H7 (cell line): ENCODE results near the gene ATP7B. TPM values are rescaled to one million over a fixed set of nuclear protein-coding genes. Genes with fewer than 3 reads are reported as not detected.

Experiments
- DNase-seq: peaks from one replicate; pipeline ENCODE4 v3.0.0; 2012
- H3K27me3 ChIP-seq: 2 replicates; pipeline ENCODE4 v1.6.0; 2011; ENCODE audit warnings: mild to moderate bottlenecking, low read length; ENCODE audit not compliant: control insufficient read depth, insufficient read depth
- H3K36me3 ChIP-seq: replicated peaks from 2 replicates; pipeline ENCODE4 v1.5.1; 2011; ENCODE audit warnings: low read length; ENCODE audit not compliant: control insufficient read depth, insufficient read depth
- H3K4me3 ChIP-seq: 2 replicates; pipeline ENCODE4 v1.5.1; 2011; ENCODE audit warnings: low read depth, mild to moderate bottlenecking, control low read depth, low read length, moderate library complexity; ENCODE audit not compliant: insufficient read depth
- total RNA-seq: library from RNA; depleted of rRNA; stranded (reverse); fragments of >200 nt; shearing (Covaris generic); gene quantifications from 2 replicates; pipeline ENCODE4 v1.2.3, GENCODE V29; 2014; rRNA removed

The ATP7B gene
- total RNA-seq, 1 experiment from 2014 or later, result 2.4 TPM

DNA sequence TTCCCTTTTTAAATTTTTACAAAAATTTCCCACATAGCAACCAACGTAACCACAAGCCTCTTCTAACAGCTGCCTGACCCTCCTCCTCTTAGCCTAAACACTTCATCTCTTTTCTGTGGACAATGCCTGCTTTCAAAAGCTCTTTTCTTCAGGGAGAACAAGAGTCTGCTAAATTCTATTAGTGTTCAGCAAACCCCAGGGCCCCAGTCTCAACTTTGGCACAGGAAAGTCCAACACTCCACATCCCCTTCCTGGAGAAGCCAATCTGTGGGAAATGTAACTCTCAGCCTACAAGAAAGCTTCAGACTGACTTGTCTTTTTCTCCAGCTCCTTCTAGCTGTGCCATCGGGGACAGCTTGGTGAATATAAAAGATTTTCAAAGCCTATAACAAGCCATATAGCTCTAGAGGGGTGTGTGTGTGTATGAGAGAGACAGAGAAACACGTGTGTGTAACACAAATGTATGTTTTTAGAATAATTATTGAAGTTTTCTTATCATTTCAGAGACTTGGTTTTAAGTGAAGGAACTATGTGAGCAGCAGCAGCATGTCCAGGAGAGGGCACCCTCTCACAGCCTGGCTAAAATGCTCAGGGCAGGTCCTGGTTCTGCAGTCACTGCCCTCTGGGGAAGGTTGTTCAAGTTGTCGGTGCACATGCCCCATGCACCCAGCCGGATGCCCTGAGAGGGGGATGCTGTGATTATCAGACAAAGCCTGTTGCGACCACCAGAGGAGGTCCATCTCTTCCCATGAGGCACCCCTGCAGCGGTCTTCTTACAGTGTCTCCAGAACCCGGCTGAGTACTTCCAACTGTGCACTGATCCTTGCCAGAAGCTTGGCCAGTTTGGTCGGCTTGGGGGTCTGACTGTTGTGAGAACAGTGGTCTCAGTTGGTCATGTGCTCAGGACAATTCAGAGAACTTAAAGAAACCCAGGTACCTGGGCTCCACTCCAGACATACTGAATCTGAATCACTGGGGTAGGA lies 115.1 kb downstream of the ATP7B start:
- Histone ChIP-seq H3K36me3 (no peaks in the 10 kb centered on the region), H3K27me3 (no peaks in the 10 kb centered on the region; the same call in 1 of the 2 replicates), H3K4me3 (no peak overlapping the region)
- peak; percentile 79 for DNase-seq

DNA sequence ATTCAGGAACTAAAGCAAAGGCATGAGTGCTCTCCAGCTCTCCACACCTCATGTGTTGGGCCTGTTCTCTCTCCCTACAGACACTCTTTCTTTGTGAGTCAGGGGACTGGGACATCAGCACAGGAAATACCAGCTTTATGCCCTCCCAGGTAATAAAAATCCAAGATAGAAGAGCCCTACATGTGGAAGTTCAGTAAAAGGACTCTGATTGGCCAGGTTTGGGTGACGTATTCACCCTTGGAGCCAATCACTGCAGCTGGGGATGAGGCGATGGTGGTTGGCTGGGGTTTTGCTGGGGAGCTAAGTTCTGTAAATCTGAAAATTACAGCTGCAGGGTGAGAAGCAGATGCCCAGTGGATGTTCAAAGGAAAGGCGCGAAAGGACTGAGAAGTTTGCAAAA lies 117.0 kb downstream of the ATP7B start:
- Histone ChIP-seq H3K27me3 (no peaks in the 10 kb centered on the region; the same call in 1 of the 2 replicates), H3K4me3 (no peak overlapping the region), H3K36me3 (no peaks in the 10 kb centered on the region)
- DNase-seq, result peak; percentile 52

DNA sequence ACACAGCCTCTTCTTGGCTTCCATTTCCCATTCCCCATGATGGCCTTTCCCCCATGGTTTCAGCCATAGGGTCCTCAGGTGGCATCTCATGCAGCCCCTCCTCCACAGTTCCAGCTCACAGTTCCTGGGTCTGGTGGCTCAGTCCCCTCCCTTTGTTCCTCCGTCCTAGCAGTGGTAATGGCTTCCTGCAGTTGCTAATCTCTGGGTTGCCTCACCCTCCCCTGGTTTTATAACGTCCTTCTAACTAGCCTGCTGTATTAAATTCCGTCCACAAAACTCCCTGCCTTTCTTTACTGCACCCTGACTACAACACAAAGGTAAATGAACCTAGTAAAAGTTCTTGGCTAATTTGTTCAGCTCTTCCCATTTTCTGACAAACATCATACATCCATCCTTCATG lies 118.6 kb downstream of the ATP7B start:
- no peak for DNase-seq
- H3K27me3 ChIP-seq, result no peaks in the 10 kb centered on the region
- H3K36me3 ChIP-seq, result no peaks in the 10 kb centered on the region
- H3K4me3 ChIP-seq, result no peak overlapping the region

DNA sequence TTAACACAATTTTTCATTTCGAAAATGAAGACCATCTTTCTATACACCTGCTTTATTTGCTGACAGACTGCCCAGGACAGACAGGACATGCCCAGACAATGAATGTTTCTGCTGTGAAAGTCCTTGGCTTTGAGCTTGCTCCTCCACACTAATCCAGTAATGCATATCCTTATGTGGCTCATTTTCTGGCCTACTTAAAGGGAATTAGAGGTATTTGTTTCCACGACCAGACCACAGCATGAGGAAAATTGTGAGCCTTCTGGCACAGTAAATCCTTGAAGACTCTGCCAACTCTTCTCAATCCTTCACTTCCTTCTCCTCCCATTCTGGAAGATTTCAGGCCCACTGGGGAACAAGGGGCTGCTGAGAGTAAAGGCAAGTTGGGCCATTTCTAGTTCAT lies 123.8 kb downstream of the ATP7B start:
- H3K27me3 ChIP-seq, result no peaks in the 10 kb centered on the region
- no peak for DNase-seq
- H3K4me3 ChIP-seq, result no peak overlapping the region
- no peaks in the 10 kb centered on the region for H3K36me3 ChIP-seq

DNA sequence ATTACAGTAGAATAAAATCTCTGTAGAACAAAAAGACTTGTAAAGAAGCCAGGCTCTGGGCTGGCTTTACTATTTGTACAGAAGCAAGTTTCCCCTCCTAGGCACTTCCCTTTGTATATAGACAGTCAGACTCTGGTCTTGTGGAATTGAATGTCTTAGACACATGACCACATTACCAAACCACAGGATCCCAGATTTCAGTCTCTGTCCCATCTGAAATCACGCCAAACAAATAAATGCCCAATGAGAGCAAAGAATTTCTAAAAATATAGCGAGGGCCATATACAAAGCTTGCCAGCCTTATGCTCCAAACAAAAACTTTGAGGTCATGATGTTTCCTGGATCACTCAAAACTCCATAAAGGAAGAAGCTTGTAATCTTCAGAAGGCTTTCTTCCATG lies 125.6 kb downstream of the ATP7B start:
- no peak for DNase-seq
- H3K27me3 ChIP-seq, result no peaks in the 10 kb centered on the region
- H3K4me3 ChIP-seq, result no peak overlapping the region
- no peaks in the 10 kb centered on the region for H3K36me3 ChIP-seq

DNA sequence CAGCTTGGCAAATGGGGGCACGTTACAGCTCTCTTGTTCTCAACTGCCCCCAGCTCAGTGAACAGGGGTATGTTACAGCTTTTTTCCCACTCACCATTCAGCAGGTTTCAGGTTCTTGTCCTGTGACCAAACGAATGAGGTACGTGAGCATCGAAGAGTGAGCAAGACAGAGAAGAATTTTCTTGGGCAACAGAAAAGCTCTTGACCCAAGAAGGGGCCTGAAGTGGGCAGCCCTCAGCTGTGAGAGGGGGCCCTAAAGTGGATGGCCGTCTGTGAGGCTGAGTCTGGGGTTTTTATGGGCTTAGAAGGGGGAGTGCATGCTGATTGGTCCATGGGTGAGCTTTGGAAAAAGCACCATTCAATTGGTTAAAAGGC lies 128.0 kb downstream of the ATP7B start:
- H3K27me3 ChIP-seq, result no peaks in the 10 kb centered on the region
- H3K4me3 ChIP-seq, result no peak overlapping the region
- no peaks in the 10 kb centered on the region for H3K36me3 ChIP-seq
- no peak for DNase-seq

Other genes with a start within 250 kb of the ATP7B start
- gene DHRS12, start 207.3 kb downstream of the ATP7B start, total RNA-seq, result 7.7 and 7.8 TPM in 2 replicates
- gene TMEM272, start 166.3 kb downstream of the ATP7B start, total RNA-seq, result not detected in 2 replicates
- not detected in 2 replicates for gene CCDC70, start 149.5 kb downstream of the ATP7B start, total RNA-seq
- 10.3 and 12.1 TPM in 2 replicates for gene ALG11, start 948 bp upstream of the ATP7B start, total RNA-seq
- 9.1 and 12.5 TPM in 2 replicates for gene UTP14C, start 13.2 kb upstream of the ATP7B start, total RNA-seq
- gene NEK5, start 117.6 kb upstream of the ATP7B start, total RNA-seq, result 0.28 TPM in 1 of 2 replicates, not detected in the other
- gene NEK3, start 148.1 kb upstream of the ATP7B start, total RNA-seq, result 27.0 and 39.2 TPM in 2 replicates